OCI-M2 (cell line): Measurements from ENCODE around the gene VLDLR.

Experiments
- DNase-seq: peaks from one replicate; lab custom pipeline; 2025; ENCODE audit not compliant: unreplicated experiment; lab: John Stamatoyannopoulos, UW

The VLDLR gene

DNA sequence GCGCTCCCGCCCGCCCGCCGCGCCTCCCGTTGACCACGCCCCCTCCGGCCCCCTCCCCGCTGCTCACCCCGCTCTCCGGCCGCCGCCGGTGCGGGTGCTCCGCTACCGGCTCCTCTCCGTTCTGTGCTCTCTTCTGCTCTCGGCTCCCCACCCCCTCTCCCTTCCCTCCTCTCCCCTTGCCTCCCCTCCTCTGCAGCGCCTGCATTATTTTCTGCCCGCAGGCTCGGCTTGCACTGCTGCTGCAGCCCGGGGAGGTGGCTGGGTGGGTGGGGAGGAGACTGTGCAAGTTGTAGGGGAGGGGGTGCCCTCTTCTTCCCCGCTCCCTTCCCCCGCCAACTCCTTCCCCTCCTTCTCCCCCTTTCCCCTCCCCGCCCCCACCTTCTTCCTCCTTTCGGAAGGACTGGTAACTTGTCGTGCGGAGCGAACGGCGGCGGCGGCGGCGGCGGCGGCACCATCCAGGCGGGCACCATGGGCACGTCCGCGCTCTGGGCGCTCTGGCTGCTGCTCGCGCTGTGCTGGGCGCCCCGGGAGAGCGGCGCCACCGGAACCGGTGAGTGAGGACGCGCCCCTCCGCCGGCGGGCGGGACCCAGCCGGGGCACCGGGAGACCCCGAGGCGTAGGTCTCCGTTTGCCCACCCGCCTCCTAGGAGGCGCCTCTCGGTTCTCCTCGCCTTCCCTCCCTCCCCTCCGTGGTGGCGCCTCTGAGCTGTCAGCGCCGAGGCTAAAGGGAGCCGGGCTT, at the start of gene VLDLR:
Gene VLDLR (plus strand): TSS at position 66 of the 739 bp plus-strand sequence. CDS start 403 bp downstream, at position 469.
- DNase-seq = no peak

DNA sequence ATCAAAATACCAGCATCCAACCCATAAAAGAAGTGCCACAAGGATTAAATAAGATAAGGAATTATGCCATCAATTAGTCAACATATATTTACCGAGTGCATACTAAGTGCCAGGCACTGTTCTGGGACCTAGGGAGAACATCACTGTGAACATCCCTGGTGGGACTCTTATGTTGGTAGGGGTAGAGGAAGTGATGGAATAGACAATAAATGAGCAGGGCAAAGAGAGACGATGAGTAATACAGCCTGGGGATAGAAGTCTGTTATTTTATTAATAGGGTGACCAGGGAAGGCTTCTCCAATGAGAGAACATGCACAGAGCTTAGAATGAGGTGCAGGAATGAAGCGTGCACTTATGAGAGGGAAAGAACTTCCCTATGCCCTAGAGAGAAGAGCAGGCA, 47.4 kb upstream of the VLDLR start:
- no peak for DNase-seq

DNA sequence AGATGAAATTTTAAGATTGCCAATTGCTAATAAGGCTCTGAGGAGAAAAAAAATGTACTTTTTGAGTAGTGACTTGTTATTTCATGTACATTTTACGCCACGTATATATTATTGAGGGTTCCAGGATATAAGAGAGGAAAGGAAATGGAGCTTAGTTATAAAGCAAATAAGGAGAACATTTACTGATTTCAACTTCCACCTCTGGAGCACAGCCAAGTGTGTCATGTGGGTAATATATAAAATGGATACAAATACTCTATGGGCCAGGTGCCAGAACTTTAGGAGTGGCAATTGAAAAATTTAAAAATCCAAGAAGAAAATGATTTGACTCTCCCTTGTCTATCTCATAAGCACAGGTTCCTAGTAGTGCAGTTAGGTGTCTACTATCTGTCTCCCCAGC, 45.0 kb upstream of the VLDLR start:
- DNase-seq = no peak

DNA sequence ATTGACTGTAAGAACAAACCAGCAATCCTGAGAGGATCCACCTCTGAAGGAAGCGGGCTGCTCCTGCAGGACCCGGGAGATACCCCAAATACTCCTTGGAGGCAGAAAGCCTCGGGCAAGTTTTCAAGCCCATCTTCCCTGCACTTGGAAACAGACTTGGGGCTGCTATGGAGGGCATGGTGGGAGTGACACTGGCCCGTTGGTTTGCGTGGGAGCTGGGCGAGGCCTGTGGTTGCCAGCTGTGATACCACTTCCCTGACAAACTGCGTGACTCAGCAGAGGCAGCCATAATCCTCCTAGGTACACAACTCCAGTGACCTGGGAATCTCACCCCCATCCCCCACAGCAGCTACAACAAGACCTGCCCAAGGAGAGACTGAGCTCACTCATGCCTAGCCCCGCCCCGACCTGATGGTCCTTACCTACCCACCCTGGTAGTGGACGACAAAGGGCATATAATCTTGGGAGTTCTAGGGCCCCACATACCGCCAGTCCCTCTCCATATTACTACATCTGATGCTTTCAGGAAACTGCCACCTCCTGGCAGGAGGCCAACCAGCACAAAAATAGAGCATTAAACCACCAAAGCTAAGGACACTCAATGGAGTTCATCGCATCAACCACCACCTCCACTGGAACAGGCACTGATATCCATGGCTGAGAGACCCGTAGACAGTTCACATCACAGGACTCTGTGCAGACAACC, 38.1 kb upstream of the VLDLR start:
- DNase-seq = no peak

DNA sequence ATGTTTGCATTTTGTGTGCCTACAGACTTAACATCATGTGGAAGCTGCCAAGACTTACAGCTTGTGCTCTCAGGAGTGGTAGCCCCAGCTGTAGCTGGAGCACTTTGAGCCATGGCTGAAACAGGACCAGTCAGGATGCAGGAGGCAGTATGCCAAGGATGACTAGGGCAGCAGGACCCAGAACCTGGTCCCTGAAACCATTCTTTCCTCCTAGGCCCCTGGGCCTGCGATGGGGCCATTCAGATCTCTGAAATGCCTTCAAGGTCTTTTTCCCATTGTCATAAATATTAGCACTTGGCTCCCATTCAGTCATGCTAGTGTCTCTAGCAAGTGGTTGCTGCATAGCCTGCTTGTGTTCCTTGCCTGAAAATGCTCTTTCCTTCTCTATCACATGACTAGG, 29.6 kb upstream of the VLDLR start:
- DNase-seq = no peak

DNA sequence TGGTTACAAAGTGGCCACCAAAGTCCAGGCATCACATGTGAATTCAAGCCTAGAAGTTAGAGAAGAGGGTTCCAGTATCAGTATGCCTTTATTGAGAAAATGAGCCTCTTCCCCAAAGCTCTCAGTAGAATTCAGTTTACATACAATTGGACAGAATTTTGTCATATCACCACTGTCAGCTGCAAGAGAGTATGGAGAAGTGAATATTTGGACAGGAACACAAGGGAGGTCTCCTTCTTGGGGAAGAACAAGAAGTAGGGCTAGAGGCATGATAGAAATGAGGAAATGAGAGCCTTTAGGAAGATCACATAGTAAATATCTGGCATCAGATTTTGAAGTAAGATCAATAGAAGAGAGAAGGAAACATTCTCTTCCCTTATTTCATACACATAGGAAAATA, 27.8 kb upstream of the VLDLR start:
- no peak for DNase-seq

DNA sequence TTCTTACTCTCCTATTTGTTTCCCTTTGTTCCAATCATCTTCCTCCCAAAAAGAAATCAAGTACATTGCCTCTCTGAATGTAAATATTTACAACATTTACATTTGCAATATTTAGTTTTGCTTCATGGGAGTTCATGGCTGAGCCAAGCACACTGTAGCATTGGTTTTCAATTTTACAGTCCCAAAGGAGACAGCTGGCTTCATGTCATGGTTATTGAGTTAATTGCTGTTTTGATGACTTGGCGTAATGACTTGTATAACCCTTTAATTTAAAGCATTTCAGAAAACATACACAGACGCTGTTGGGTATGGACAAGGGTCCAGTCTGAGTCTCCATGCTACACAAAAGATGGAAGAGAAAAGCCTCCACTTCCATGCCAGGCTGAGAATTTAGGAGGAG, 25.6 kb upstream of the VLDLR start:
- DNase-seq = no peak

DNA sequence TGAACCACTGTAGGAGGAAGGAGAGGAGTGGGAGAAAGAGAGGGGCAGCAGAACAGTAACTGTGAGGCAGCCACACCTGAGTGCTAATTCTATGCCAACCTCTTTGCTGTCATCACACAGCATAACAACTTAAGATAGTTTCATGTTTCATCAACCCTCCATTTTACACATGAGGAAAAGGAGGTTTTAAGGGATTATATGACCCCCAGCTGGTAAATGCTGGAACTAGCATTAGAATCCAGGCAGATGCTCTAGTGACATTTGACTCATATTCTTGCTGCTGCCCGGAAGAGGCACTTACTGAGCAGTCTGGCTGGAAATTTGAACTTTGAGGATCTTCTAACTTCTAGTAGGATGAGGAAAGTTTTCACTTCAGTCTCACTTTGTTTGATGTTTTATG, 24.1 kb upstream of the VLDLR start:
- no peak for DNase-seq

DNA sequence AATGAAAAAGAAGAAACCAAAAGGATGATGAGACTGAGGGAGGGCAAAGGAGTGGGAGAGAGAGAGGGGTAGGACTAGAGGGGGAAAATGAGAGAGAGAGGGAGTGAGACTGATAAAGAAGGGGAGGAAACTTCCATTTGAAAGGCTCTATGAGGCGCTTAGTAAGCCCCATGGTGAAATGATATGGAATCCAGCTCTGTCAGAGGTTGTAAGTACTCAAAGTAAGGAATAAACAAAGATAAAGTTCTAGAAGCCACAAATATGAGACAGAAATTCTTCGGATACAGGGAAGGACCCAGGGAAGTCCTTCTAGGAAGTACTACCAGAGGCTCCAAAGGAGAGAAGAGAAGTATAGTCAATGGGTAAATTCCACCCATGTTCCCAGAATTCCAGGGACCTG, 21.7 kb upstream of the VLDLR start:
- DNase-seq = no peak

DNA sequence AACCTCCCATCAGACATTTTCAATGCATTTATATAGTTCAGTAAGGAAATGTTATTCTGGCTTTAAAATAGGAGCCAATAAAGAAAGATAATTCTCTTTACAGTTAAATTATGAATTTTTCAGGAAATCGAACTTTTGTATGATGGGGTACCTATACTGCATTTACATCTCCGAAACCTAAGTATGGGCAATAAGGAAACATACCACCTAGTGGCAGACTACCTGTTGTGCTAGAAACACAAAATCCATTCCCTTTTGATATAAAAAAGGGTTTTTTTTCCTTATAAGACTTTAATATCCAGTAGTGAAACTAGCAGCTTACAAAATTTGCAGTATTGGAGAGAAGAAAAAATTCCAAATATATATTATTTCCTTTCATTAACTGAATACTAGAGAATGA, 21.3 kb upstream of the VLDLR start:
- DNase-seq = no peak

DNA sequence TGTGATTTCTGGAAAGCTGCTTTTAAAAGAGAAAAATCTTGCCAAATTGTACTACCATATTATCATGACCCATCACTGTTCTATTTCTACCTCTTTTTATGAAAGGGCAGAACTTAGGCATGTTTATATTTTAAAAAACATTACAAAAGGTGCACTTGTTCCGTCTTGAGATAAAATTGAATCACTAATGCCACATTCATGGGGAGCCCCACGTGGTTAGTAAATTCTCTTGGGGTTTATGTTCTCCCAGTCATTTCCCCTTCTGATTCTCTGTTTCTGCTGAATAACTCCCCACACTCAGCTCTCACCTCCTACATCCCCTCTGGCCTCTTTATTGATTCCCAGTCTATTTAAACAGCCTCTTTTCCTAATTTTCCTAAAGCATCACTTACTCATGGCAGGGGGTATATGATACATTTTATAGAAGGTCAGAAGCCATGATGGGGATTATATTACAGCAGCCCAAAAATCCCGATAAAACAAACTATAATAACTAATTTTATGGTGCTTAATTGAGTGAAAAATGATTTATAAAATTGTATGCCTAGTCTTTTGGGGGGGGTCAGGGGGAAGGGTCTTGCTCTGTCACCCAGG, 19.7 kb upstream of the VLDLR start:
- no peak for DNase-seq

DNA sequence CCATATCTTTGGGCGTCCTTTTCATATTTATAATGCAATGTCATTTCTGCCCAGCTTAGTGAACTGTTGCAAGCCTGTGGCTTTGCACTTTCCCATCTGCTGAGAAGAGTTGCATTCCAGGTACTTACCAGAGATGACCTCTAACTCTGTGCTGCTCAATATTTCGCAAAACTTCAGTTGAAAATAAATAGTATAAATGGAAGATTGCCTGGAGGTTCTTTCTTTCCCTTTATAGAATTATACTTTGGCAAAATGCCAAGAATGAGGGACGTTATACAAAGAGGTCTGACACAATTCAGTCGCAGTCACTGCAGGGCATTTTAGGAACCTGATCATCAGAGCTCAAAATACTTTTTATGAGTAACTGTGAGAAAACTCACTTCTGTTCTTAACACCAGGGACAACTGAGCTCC, 18.9 kb upstream of the VLDLR start:
- no peak for DNase-seq

DNA sequence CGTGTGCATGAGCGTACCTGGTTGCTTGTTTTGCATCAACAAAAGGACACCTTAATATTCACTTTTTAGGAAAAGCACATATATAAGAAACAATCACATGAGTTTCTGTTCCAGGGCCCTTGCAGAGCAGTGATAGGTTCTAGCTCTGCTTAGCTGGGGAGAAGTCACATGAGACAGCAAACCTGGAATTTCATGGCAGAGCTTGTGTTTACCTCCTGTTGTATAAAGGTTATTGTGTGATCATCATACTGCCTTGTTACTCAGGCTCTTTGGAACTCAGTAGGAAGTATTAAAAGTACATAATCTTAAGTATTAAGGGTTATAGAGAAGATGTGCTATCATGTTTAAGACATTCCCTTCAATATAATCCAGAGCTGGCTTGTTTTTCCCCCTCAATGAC, 18.0 kb upstream of the VLDLR start:
- DNase-seq = no peak

DNA sequence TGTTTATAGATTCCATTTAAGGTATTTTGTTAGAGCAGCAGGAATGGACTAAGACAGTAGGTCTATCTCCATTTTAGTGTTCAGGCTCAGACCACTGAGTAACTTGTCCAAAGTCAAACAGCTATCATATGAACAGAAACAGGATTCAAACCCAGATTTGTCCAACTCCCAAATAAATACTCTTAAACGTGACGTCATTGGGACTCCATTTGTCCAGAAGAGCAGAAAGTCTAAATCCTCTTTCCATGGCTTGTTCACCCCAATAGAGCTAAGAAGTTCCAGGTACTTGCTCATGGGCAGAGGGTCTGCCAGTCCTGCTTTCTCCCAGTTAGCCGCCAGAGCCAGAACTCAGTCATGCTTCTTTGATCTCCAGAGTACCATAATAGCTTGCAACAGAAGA, 16.3 kb upstream of the VLDLR start:
- DNase-seq = no peak

DNA sequence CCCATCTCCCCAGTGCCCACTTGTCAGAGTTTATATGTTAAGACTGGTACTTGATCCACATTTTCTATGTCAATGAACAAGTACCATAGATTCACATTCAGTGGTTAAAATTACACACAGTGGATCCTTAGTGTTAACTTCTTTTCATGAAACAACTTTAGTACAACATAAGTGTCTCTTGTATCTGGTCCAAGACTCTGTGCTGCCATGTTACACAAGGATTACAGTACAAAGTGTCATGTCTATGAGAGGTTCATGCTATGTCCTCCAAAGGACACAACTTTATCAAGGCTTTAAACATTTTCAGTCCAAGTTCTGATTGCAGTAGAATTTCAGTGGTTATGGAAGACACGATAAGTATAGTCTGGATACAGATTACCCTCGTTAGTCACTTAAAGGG, 13.3 kb upstream of the VLDLR start:
- no peak for DNase-seq

DNA sequence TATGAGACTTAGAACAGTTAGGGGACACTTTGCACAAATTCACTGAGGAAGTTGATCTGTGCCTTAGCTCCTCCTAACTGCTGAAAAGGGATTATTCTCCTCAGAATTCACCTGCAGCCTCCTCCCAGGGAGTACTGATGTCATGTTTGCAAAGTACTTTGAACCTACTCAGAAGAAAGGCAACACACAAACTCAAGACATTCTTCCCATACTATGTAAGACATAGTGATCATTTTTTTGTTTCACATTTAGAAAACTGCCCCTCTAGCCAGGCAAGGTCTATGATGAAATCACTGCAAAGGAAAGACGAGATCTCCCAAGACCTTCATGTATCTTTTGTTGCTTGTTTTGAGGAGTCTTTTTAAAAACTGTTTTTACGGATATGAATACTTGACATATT, 10.6 kb upstream of the VLDLR start:
- DNase-seq = no peak

DNA sequence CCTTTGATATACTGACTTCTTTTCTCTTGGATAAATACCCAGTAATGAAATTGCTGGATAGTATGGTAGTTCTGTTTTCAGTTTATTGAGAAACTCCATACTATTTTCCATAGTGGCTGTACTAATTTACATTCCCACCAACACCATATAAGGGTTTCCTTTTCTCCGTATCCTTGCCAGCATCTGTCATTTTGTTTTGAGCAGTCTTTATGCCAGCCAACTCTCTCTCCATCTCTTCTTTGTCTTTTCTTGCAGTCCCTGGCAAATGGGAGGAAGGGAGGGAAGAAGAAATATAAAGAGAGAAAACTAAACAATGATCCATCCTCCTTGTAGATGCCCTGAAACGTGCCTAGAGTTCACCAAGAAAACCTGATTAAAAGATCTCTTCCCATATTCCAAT, 9.6 kb upstream of the VLDLR start:
- no peak for DNase-seq

DNA sequence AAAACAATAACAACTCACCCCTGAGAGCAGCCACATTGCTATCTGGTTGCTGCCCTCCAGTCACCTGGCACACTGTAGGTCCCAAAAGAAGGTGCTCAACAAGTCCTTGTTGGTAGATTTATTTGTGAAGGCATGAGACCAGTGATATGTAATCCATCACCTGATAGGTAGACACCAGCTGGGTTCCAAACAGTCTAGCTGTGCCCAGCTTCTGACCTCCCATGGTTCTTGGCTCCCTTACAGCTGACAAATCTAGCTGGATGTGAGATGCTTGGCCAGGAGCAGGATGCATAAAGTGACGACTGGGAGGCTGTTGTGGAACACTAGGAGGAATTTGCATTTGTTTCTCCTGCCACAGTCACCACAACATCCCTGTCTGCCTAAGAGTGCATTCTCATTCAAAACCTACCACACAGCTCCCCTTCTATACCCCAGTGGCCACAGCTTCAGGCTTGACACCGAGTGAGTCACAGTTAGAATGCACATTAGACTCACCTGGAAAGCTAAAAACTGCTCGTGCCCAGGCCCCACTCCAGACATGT, 7.8 kb upstream of the VLDLR start:
- DNase-seq = no peak

DNA sequence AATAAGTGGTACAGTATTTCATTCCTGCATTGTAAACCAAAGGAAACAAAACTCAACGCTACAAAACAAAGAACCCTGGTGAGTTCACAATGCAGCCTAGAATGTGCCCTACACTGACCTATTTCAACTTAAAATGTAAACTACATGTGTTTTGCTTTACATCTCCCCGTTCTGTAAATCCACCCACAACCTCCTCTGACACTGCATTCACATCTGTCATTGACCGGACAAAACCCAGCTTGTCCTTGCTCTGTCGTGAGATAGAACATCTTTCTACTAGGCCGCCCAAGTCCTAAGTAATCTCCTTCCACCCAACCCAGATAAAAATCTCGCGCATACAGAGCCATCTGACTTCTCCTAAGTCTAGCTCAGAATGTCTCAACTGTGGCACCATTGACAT, 6.1 kb upstream of the VLDLR start:
- DNase-seq = no peak

DNA sequence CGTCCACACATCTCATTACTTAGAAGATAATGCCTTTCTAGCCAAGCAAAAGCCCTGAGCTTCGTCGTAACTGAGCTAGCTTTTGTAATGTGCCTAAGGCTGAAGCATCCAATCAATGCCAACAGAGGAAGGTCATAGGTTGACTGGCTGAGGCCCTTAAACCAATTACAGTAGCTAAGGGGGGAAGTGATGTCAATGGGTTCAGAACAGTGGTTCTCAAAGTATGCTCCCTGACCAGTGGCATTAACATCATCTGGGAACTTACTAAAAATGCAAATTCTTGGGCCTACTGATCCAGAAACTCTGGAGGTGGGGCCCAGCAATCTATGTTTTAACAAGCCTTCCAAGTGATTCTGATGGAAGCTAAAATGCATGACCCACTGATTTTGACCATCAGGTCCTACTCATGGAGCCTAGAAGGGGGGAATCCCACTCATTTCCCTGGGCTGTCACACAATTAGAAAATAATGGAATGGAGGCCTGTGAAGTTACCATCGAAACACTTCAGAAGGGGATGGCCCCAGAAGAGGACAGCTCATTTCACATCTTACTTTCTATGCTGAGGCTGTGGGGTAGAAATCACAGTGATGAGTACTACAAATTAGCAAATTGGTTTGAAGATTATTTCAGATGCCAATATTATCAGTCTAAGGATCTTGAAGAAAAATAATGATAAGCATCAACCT, 4.8 kb upstream of the VLDLR start:
- no peak for DNase-seq

DNA sequence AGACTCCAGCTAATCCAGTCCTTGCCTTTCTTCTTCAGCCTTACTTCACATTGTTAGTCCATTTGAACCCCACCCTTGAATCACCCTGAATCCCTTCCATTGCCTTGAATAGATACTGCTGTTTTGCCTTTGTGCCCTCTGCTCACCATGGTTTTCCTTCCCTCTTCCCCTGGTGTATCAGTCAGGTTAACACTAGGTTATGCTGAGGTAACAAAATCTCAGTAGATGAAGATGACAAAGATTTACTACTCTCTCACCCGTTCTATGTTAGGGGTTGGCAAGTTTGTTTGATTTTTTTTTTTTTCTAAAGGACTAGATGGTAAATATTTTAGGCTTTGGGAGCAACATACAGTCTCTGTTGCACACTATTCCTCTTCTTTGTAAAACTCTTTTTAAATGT, 3.3 kb upstream of the VLDLR start:
- no peak for DNase-seq
